ENCODE data around the gene RAI1.
"Not testable (repeated sequence)": the region's sequence is repeated elsewhere in the genome, so short reads cannot be mapped to it uniquely, and the experiment has no call there.

The RAI1 gene

GRCh38 chr17:17806035-17806434 lies 124.8 kb downstream of the RAI1 start:
- DNase-seq (ENCODE audit: low read depth, low spot score): no peak
- peaks cover 12% of the 10 kb centered on the region; the same call in 1 of the 2 replicates for H3K36me3 ChIP-seq (ENCODE audit: insufficient read depth, low read length)

DNA sequence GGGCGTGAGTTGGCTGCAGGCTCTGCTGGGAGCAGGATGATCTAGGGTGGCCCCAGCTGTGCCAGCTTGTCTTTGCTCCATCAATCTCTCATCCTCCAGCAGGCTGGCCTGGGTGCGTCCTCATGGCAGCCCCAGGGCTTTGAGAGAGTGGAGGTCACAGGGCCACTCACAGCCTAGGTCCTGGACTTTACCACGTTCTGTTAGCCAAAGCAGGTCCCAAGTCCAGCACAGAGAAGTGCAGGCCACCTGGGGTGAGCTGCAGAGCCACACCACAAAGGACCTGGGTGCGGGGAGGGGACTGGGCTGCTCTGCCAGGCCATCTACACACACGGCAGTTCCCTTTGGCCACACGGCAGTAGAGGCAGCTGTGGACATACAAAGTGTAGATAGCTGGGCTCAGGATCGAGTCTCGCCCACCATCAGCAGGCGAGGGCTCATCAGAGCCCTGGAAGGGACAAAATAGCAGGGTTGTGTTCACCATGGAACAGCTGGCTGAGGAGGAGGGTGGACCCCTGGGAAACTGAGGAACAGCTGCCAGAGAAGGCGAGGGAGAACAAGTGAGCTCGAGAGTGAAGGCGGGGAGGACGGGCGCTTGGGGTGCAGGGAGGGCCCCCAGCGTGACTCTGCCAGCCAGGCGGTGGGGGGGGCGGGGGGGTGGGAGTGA lies 125.5 kb downstream of the RAI1 start:
- TF ChIP-seq POLR2AphosphoS5 (IDR thresholded peaks at IDR 0.05; ENCODE audit: borderline replicate concordance, low read depth, low read length): no peak
- DNase-seq (ENCODE audit: low read depth, low spot score): no peak
- no peak overlapping the region for H3K9ac ChIP-seq (ENCODE audit: insufficient read length)
- H3K36me3 ChIP-seq (ENCODE audit: insufficient read depth, low read length): peaks cover 14% of the 10 kb centered on the region; the same call in 1 of the 2 replicates
- no peak overlapping the region for H3K27ac ChIP-seq
- no peak overlapping the region for H3K4me3 ChIP-seq
- H3K9me3 ChIP-seq (ENCODE audit: low read depth, low read length): no peaks in the 10 kb centered on the region

More at GRCh38 chr17:17806035-17806434, 124.8 kb downstream of the RAI1 start:
- TF ChIP-seq POLR2AphosphoS5 (IDR thresholded peaks at IDR 0.05; ENCODE audit: borderline replicate concordance, low read depth, low read length): no peak
- TF ChIP-seq EZH2 (IDR thresholded peaks at IDR 0.05): no peak
- TF ChIP-seq FOXP2 (optimal IDR thresholded peaks at IDR 0.05; ENCODE audit: control extremely low read depth, extremely low read length, insufficient read depth): no peak
- Histone ChIP-seq H3K9ac (ENCODE audit: insufficient read length) (no peak overlapping the region), H3K4me3 (no peak overlapping the region), H3K27ac (no peak overlapping the region), H3K9me3 (ENCODE audit: low read depth, low read length) (no peaks in the 10 kb centered on the region)

DNA sequence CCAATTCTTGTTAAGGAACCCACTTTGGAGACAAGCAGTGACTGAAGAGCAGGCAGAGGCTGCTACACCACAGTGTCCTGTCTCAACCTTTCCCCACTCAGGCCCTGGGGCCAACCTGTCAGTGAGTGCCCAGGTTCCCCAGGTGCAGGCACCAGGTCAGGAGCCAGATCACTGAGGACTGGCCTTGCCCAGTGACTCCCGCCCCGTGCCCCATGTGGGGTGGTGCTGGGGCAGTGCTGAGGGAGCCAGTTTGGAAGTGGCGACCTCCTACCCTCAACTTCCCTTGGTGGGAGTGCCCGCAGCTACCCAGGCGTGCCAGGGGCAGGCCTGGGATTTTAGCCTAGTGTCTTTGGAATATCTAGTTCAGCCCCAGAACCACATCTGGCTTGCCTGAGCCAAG lies 126.2 kb downstream of the RAI1 start:
- Histone ChIP-seq H3K9me3 (ENCODE audit: low read depth, low read length) (no peaks in the 10 kb centered on the region), H3K9ac (ENCODE audit: insufficient read length) (no peak overlapping the region), H3K36me3 (ENCODE audit: insufficient read depth, low read length) (peaks cover 17% of the 10 kb centered on the region; the same call in 1 of the 2 replicates), H3K27ac (peak overlapping the region; percentile 4; the same call in 1 of the 2 replicates), H3K4me3 (no peak overlapping the region)
- DNase-seq (ENCODE audit: low read depth, low spot score): no peak
- TF ChIP-seq EZH2 (IDR thresholded peaks at IDR 0.05) (no peak), FOXP2 (optimal IDR thresholded peaks at IDR 0.05; ENCODE audit: control extremely low read depth, extremely low read length, insufficient read depth) (no peak), POLR2AphosphoS5 (IDR thresholded peaks at IDR 0.05; ENCODE audit: borderline replicate concordance, low read depth, low read length) (no peak)

DNA sequence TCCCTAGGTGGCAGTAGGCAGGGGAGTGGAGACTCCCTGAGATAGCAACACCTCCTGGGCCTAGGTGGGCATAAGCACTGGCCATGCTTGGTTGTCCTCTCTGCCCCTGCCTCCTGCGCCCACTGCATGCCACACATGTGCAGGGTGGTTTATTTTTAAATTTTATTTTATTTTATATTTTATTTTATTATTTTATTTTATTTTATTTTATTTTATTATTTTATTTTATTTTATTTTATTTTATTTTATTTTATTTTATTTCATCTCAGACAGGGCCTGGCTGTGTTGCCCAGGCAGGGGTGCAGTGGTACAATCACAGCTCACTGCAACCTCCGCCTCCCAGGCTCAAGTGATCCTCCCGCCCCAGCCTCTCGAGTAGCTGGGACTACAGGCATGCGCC lies 126.9 kb downstream of the RAI1 start:
- H3K9me3 ChIP-seq (ENCODE audit: low read depth, low read length); H3K27ac ChIP-seq; H3K4me3 ChIP-seq; H3K9ac ChIP-seq (ENCODE audit: insufficient read length); DNase-seq (ENCODE audit: low read depth, low spot score): not testable (repeated sequence)
- H3K36me3 ChIP-seq (ENCODE audit: insufficient read depth, low read length): peaks cover 25% of the 10 kb centered on the region; the same call in 1 of the 2 replicates

- DNase-seq (ENCODE audit: low read depth, low spot score): no peak
- H3K9me3 ChIP-seq (ENCODE audit: low read depth, low read length): no peaks in the 10 kb centered on the region
- no peak for TF ChIP-seq EZH2 (IDR thresholded peaks at IDR 0.05)
- TF ChIP-seq FOXP2 (optimal IDR thresholded peaks at IDR 0.05; ENCODE audit: control extremely low read depth, extremely low read length, insufficient read depth): no peak
- TF ChIP-seq POLR2AphosphoS5 (IDR thresholded peaks at IDR 0.05; ENCODE audit: borderline replicate concordance, low read depth, low read length): no peak
- H3K27ac ChIP-seq: no peak overlapping the region
- H3K9ac ChIP-seq (ENCODE audit: insufficient read length): no peak overlapping the region
- no peak overlapping the region for H3K4me3 ChIP-seq
- peaks cover 27% of the 10 kb centered on the region; the same call in 1 of the 2 replicates for H3K36me3 ChIP-seq (ENCODE audit: insufficient read depth, low read length)
These were observed 127.6 kb downstream of the RAI1 start for GRCh38 chr17:17808706-17809432.

DNA sequence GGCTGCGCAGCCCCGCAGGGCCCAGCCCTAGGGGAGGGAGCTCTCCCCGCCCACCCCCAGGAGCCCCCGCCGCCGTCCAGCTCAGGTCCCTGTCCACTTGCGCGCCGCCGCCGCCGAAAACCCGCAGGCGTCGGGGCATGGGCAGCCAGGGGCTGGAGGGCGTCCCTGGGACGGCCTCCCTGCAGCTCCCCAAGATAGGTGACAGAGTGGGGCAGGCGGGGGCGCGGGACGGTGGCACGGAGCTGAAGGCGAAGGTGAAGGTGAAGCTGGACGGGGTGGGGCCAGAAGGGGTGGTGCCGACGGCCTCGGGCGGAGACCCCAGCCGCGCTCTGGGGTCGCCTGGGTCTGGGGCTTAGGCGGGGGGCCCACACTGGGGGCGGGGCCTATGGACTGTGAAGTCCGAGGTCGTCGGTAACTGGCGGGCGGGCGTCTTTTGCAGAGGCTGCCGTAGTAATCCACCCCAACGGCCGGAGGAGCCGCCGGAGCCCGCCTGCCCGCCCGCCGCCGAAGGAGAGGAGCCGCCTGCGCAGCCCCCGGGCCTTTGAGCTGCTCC lies 128.3 kb downstream of the RAI1 start:
- no peak for DNase-seq (ENCODE audit: low read depth, low spot score)
- H3K4me3 ChIP-seq: no peak overlapping the region
- H3K9ac ChIP-seq (ENCODE audit: insufficient read length): no peak overlapping the region
- TF ChIP-seq EZH2 (IDR thresholded peaks at IDR 0.05) (no peak), POLR2AphosphoS5 (IDR thresholded peaks at IDR 0.05; ENCODE audit: borderline replicate concordance, low read depth, low read length) (0 out of 2 replicates have a peak, but pooled peaks have one; percentile 7)
- H3K36me3 ChIP-seq (ENCODE audit: insufficient read depth, low read length): peaks cover 29% of the 10 kb centered on the region; the same call in 1 of the 2 replicates
- no peaks in the 10 kb centered on the region for H3K9me3 ChIP-seq (ENCODE audit: low read depth, low read length)
- no peak overlapping the region for H3K27ac ChIP-seq

GRCh38 chr17:17810084-17810894 lies 129.0 kb downstream of the RAI1 start:
- DNase-seq (ENCODE audit: low read depth, low spot score): no peak
- peaks cover 34% of the 10 kb centered on the region; the same call in 1 of the 2 replicates for H3K36me3 ChIP-seq (ENCODE audit: insufficient read depth, low read length)
- TF ChIP-seq POLR2AphosphoS5 (IDR thresholded peaks at IDR 0.05; ENCODE audit: borderline replicate concordance, low read depth, low read length): peak; percentile 13; the same call in 1 of the 2 replicates
- no peak for TF ChIP-seq FOXP2 (optimal IDR thresholded peaks at IDR 0.05; ENCODE audit: control extremely low read depth, extremely low read length, insufficient read depth)
- TF ChIP-seq EZH2 (IDR thresholded peaks at IDR 0.05): no peak
- H3K27ac ChIP-seq: peak overlapping the region; percentile 73
- no peak overlapping the region for H3K9ac ChIP-seq (ENCODE audit: insufficient read length)
- H3K4me3 ChIP-seq: no peak overlapping the region
- no peaks in the 10 kb centered on the region for H3K9me3 ChIP-seq (ENCODE audit: low read depth, low read length)

DNA sequence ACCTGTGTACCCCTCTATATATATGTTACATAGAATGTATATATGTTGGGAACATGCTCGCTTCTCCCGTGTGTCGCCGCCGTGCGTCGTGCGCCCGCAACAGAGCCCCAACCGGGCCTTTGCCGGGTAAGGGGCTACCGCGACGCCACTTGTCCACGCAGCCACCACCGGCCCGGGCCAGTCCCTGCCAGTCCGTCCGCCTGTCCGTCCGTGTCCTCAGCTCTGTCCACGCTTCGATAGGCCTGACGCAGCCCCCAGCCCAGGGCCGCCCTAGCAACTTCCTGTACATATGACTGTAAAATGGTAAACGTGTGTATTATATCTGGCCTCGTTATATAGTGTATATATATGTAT lies 129.6 kb downstream of the RAI1 start:
- Histone ChIP-seq H3K27ac (peak overlapping the region; percentile 73; the same call in 1 of the 2 replicates), H3K9me3 (ENCODE audit: low read depth, low read length) (no peaks in the 10 kb centered on the region), H3K9ac (ENCODE audit: insufficient read length) (no peak overlapping the region), H3K36me3 (ENCODE audit: insufficient read depth, low read length) (peaks cover 38% of the 10 kb centered on the region; the same call in 1 of the 2 replicates), H3K4me3 (no peak overlapping the region)
- no peak for DNase-seq (ENCODE audit: low read depth, low spot score)
- TF ChIP-seq FOXP2 (optimal IDR thresholded peaks at IDR 0.05; ENCODE audit: control extremely low read depth, extremely low read length, insufficient read depth) (no peak), POLR2AphosphoS5 (IDR thresholded peaks at IDR 0.05; ENCODE audit: borderline replicate concordance, low read depth, low read length) (no peak; the same call in 1 of the 2 replicates), EZH2 (IDR thresholded peaks at IDR 0.05) (no peak)
